Stimulated activated memory B cell treated with anti-CD40 and anti-IgM and Interleukin-4, amounts not matched to agents 10 μg/mL and 1 μg/mL and 100 μg/mL, for 72 hours (primary cell): ENCODE measurements around the gene PCMTD2.
"Not testable (repeated sequence)": the region's sequence is repeated elsewhere in the genome, so short reads cannot be mapped to it uniquely, and the experiment has no call there.

Experiments used
- ATAC-seq: fragments of 150-1000 bp; cut with Tn5 transposase; 2 replicates; pipeline ENCODE4 v1.10.0; 2021
- H3K27ac Mint-ChIP-seq: one replicate; pipeline ENCODE4 v1.8.0; 2022; ENCODE audit warnings: mild to moderate bottlenecking, mixed read lengths
- H3K27me3 Mint-ChIP-seq: one replicate; pipeline ENCODE4 v1.8.0; 2022; ENCODE audit warnings: mixed read lengths
- H3K36me3 Mint-ChIP-seq: one replicate; pipeline ENCODE4 v1.8.0; 2022; ENCODE audit warnings: mixed read lengths
- H3K4me1 Mint-ChIP-seq: one replicate; pipeline ENCODE4 v1.8.0; 2022; ENCODE audit warnings: mixed read lengths
- H3K4me3 Mint-ChIP-seq: one replicate; pipeline ENCODE4 v1.8.0; 2022; ENCODE audit warnings: mild to moderate bottlenecking, moderate library complexity, mixed read lengths
- H3K9me3 Mint-ChIP-seq: one replicate; pipeline ENCODE4 v1.8.0; 2022; ENCODE audit warnings: mixed read lengths

The PCMTD2 gene

GRCh38 chr20:64231621-64232550 lies 23.7 kb upstream of the PCMTD2 start:
- Mint-ChIP-seq H3K9me3 (no peaks in the 10 kb centered on the region), H3K36me3 (no peaks in the 10 kb centered on the region), H3K4me1 (peaks cover 5% of the 10 kb centered on the region), H3K27ac (no peak overlapping the region), H3K27me3 (no peaks in the 10 kb centered on the region), H3K4me3 (no peak overlapping the region)
- ATAC-seq, result peak; percentile 14

- Mint-ChIP-seq H3K9me3 (no peaks in the 10 kb centered on the region), H3K27me3 (no peaks in the 10 kb centered on the region), H3K4me3 (no peak overlapping the region), H3K4me1 (peaks cover 5% of the 10 kb centered on the region), H3K27ac (no peak overlapping the region), H3K36me3 (no peaks in the 10 kb centered on the region)
- ATAC-seq, result no peak
These were observed 22.8 kb upstream of the PCMTD2 start for GRCh38 chr20:64232794-64233193.

GRCh38 chr20:64233725-64234124 lies 21.8 kb upstream of the PCMTD2 start:
- H3K9me3 Mint-ChIP-seq, result no peaks in the 10 kb centered on the region

GRCh38 chr20:64234291-64234791 lies 21.2 kb upstream of the PCMTD2 start:
- no peak for ATAC-seq
- Mint-ChIP-seq H3K27me3 (no peaks in the 10 kb centered on the region), H3K36me3 (no peaks in the 10 kb centered on the region), H3K4me3 (no peak overlapping the region), H3K9me3 (no peaks in the 10 kb centered on the region), H3K4me1 (peaks cover 13% of the 10 kb centered on the region), H3K27ac (no peak overlapping the region)

More at GRCh38 chr20:64233725-64234124, 21.8 kb upstream of the PCMTD2 start:
- H3K4me1 Mint-ChIP-seq, result peaks cover 7% of the 10 kb centered on the region
- H3K36me3 Mint-ChIP-seq, result no peaks in the 10 kb centered on the region
- no peak overlapping the region for H3K4me3 Mint-ChIP-seq
- H3K27me3 Mint-ChIP-seq, result no peaks in the 10 kb centered on the region
- no peak overlapping the region for H3K27ac Mint-ChIP-seq
- ATAC-seq, result no peak

- peaks cover 15% of the 10 kb centered on the region for H3K4me1 Mint-ChIP-seq
- H3K27me3 Mint-ChIP-seq, ATAC-seq, H3K36me3 Mint-ChIP-seq, H3K9me3 Mint-ChIP-seq, H3K4me3 Mint-ChIP-seq, H3K27ac Mint-ChIP-seq: not testable (repeated sequence)
These were observed 20.5 kb upstream of the PCMTD2 start for GRCh38 chr20:64234921-64235565.

GRCh38 chr20:64236137-64237088 lies 19.1 kb upstream of the PCMTD2 start:
- ATAC-seq, result no peak
- H3K27me3 Mint-ChIP-seq, result no peaks in the 10 kb centered on the region
- H3K27ac Mint-ChIP-seq, result no peak overlapping the region
- H3K9me3 Mint-ChIP-seq, result no peaks in the 10 kb centered on the region
- peaks cover 15% of the 10 kb centered on the region for H3K4me1 Mint-ChIP-seq
- H3K36me3 Mint-ChIP-seq, result no peaks in the 10 kb centered on the region
- no peak overlapping the region for H3K4me3 Mint-ChIP-seq

- Mint-ChIP-seq H3K4me1 (peaks cover 18% of the 10 kb centered on the region), H3K9me3 (no peaks in the 10 kb centered on the region), H3K4me3 (no peak overlapping the region), H3K36me3 (no peaks in the 10 kb centered on the region), H3K27me3 (no peaks in the 10 kb centered on the region), H3K27ac (no peak overlapping the region)
- no peak for ATAC-seq
These were observed 18.2 kb upstream of the PCMTD2 start for GRCh38 chr20:64237316-64237715.

- peaks cover 20% of the 10 kb centered on the region for H3K4me1 Mint-ChIP-seq
- H3K27ac Mint-ChIP-seq, result peak overlapping the region; percentile 58
- no peak for ATAC-seq
- peaks cover 7% of the 10 kb centered on the region for H3K27me3 Mint-ChIP-seq
- no peaks in the 10 kb centered on the region for H3K9me3 Mint-ChIP-seq
- no peaks in the 10 kb centered on the region for H3K36me3 Mint-ChIP-seq
- no peak overlapping the region for H3K4me3 Mint-ChIP-seq
These were observed 17.3 kb upstream of the PCMTD2 start for GRCh38 chr20:64238115-64238825.

GRCh38 chr20:64238851-64239387 lies 16.6 kb upstream of the PCMTD2 start:
- no peaks in the 10 kb centered on the region for H3K9me3 Mint-ChIP-seq
- H3K27ac Mint-ChIP-seq, result peak overlapping the region; percentile 58
- H3K4me1 Mint-ChIP-seq, result peaks cover 14% of the 10 kb centered on the region
- ATAC-seq, result peak; percentile 89
- no peak overlapping the region for H3K4me3 Mint-ChIP-seq
- H3K27me3 Mint-ChIP-seq, result peaks cover 9% of the 10 kb centered on the region
- no peaks in the 10 kb centered on the region for H3K36me3 Mint-ChIP-seq

GRCh38 chr20:64239449-64240242 lies 15.9 kb upstream of the PCMTD2 start:
- Mint-ChIP-seq H3K9me3 (no peaks in the 10 kb centered on the region), H3K4me1 (peaks cover 14% of the 10 kb centered on the region)
- ATAC-seq, result peak; percentile 3

GRCh38 chr20:64240243-64241015 lies 15.1 kb upstream of the PCMTD2 start:
- Mint-ChIP-seq H3K9me3 (no peaks in the 10 kb centered on the region), H3K36me3 (no peaks in the 10 kb centered on the region), H3K4me3 (no peak overlapping the region), H3K27me3 (peaks cover 21% of the 10 kb centered on the region), H3K27ac (no peak overlapping the region), H3K4me1 (peaks cover 14% of the 10 kb centered on the region)
- ATAC-seq, result no peak

More at GRCh38 chr20:64239449-64240242, 15.9 kb upstream of the PCMTD2 start:
- no peaks in the 10 kb centered on the region for H3K36me3 Mint-ChIP-seq
- H3K27ac Mint-ChIP-seq, result peak overlapping the region; percentile 58
- no peak overlapping the region for H3K4me3 Mint-ChIP-seq
- peaks cover 15% of the 10 kb centered on the region for H3K27me3 Mint-ChIP-seq

GRCh38 chr20:64241061-64241460 lies 14.5 kb upstream of the PCMTD2 start:
- Mint-ChIP-seq H3K36me3 (no peaks in the 10 kb centered on the region), H3K9me3 (no peaks in the 10 kb centered on the region), H3K27me3 (peaks cover 27% of the 10 kb centered on the region), H3K27ac (no peak overlapping the region), H3K4me3 (no peak overlapping the region), H3K4me1 (peaks cover 14% of the 10 kb centered on the region)
- ATAC-seq, result no peak
